ENCODE results near the gene GYPB. TPM values are rescaled to one million over a fixed set of nuclear protein-coding genes. Genes with fewer than 3 reads are reported as not detected.

GYPB gene
- total RNA-seq, 1 donor from 2014 or later = 35.2 TPM

Other genes with a start within 250 kb of the GYPB start
- 1.2 TPM for gene GYPE, start 113.8 kb downstream of the GYPB start, total RNA-seq (ENCODE audit: insufficient read depth, low replicate concordance)
- gene GYPA, start 121.3 kb upstream of the GYPB start, total RNA-seq (ENCODE audit: insufficient read depth, low replicate concordance) = 30.1 TPM